Stimulated activated CD4-positive, alpha-beta T cell treated with anti-CD3 and anti-CD28 coated beads, Interleukin-2, amount 100 ng/mL, for 24 hours (primary cell): ENCODE results near the gene SBNO1.
"Not testable (repeated sequence)": the region's sequence is repeated elsewhere in the genome, so short reads cannot be mapped to it uniquely, and the experiment has no call there.

Experiments
- DNase-seq, 2 donors: peaks; one replicate each; pipeline ENCODE4 v3.0.0-alpha.2; 2020

Gene SBNO1

GRCh38 chr12:123364532-123365024, at the start of gene SBNO1:
Gene SBNO1 (minus strand): TSS chr12:123364847. CDS start chr12:123350441, 14,406 bp downstream.
- DNase-seq: peak; percentile 89 to 90

GRCh38 chr12:123410041-123410412, 45.4 kb upstream of the SBNO1 start:
- DNase-seq: no peak

GRCh38 chr12:123409284-123410040, 44.8 kb upstream of the SBNO1 start:
- not testable (repeated sequence) for DNase-seq

GRCh38 chr12:123408619-123409018, 44.0 kb upstream of the SBNO1 start:
- not testable (repeated sequence) for DNase-seq

- DNase-seq: not testable (repeated sequence)
Observed at GRCh38 chr12:123407934-123408333, 43.3 kb upstream of the SBNO1 start.

- DNase-seq: not testable (repeated sequence)
Observed at GRCh38 chr12:123407269-123407668, 42.6 kb upstream of the SBNO1 start.

GRCh38 chr12:123404581-123404980, 39.9 kb upstream of the SBNO1 start:
- DNase-seq: no peak

- DNase-seq: no peak
Observed at GRCh38 chr12:123401753-123402683, 37.4 kb upstream of the SBNO1 start.

- no peak for DNase-seq
Observed at GRCh38 chr12:123399255-123399617, 34.6 kb upstream of the SBNO1 start.

- DNase-seq: no peak
Observed at GRCh38 chr12:123398550-123399254, 34.1 kb upstream of the SBNO1 start.

- no peak for DNase-seq
Observed at GRCh38 chr12:123398177-123398549, 33.5 kb upstream of the SBNO1 start.

- DNase-seq: no peak
Observed at GRCh38 chr12:123397400-123397799, 32.8 kb upstream of the SBNO1 start.

- DNase-seq: no peak
Observed at GRCh38 chr12:123396954-123397353, 32.3 kb upstream of the SBNO1 start.

- no peak for DNase-seq
Observed at GRCh38 chr12:123396543-123396942, 31.9 kb upstream of the SBNO1 start.

GRCh38 chr12:123395236-123395635, 30.6 kb upstream of the SBNO1 start:
- no peak for DNase-seq

GRCh38 chr12:123393747-123394146, 29.1 kb upstream of the SBNO1 start:
- DNase-seq: no peak

GRCh38 chr12:123391546-123392343, 27.1 kb upstream of the SBNO1 start:
- no peak for DNase-seq

- no peak for DNase-seq
Observed at GRCh38 chr12:123390498-123391426, 26.1 kb upstream of the SBNO1 start.

GRCh38 chr12:123389560-123390351, 25.1 kb upstream of the SBNO1 start:
- peak; percentile 43 to 48 for DNase-seq

GRCh38 chr12:123388951-123389559, 24.4 kb upstream of the SBNO1 start:
- DNase-seq: peak in 1 of 2 donors; percentile 20
